Measurements from ENCODE around the gene GALK2. TPM values are rescaled to one million over a fixed set of nuclear protein-coding genes. Genes with fewer than 3 reads are reported as not detected.

Gene GALK2
- total RNA-seq, 1 experiment from 2014 or later = 13.7 TPM

- no peak overlapping the region for H4K8ac ChIP-seq (replicated peaks; ENCODE audit: insufficient read length, low read depth, low read length)
- H4K5ac ChIP-seq (ENCODE audit: insufficient read length, low read depth, low read length) = no peak overlapping the region
- H4K91ac ChIP-seq (ENCODE audit: insufficient read length, low read depth, low read length) = no peak overlapping the region
- no peak overlapping the region for H2BK15ac ChIP-seq (ENCODE audit: low read depth, low read length)
- H3K9me3 ChIP-seq (ENCODE audit: control insufficient read depth, low read depth, low read length) = no peaks in the 10 kb centered on the region
- H3T11ph ChIP-seq (ENCODE audit: low read length) = no peak overlapping the region
- no peak overlapping the region for H2AK5ac ChIP-seq (ENCODE audit: insufficient read length, low read length)
- no peak overlapping the region for H2BK120ac ChIP-seq (ENCODE audit: low read depth, low read length, poor library complexity, severe bottlenecking)
- H2BK12ac ChIP-seq (ENCODE audit: insufficient read length, low read depth, low read length) = no peak overlapping the region
- no peak for TF ChIP-seq CTCF (conservative IDR thresholded peaks at IDR 0.05)
- no peak for DNase-seq
- no peak overlapping the region for H3K56ac ChIP-seq (ENCODE audit: insufficient read length, low read depth, low read length)
- H3K79me2 ChIP-seq (ENCODE audit: insufficient read depth, low read length) = no peaks in the 10 kb centered on the region
- H3K14ac ChIP-seq (ENCODE audit: insufficient read depth, low read length) = no peak overlapping the region
- H3K9ac ChIP-seq (ENCODE audit: extremely low read depth, insufficient read length, low read length) = no peak overlapping the region
- H3K79me1 ChIP-seq (ENCODE audit: insufficient read depth, low read depth, low read length, poor library complexity, severe bottlenecking) = no peaks in the 10 kb centered on the region
- no peak overlapping the region for H3K27ac ChIP-seq (ENCODE audit: insufficient read length, low read depth, low read length)
- H3K27me3 Mint-ChIP-seq (ENCODE audit: low read depth) = no peaks in the 10 kb centered on the region
- H2AFZ ChIP-seq (ENCODE audit: low read length) = no peak overlapping the region
- H3K4ac ChIP-seq (ENCODE audit: low read depth, low read length) = no peak overlapping the region
- H3K23me2 ChIP-seq (ENCODE audit: insufficient read length, low read depth, low read length, poor library complexity, severe bottlenecking) = no peaks in the 10 kb centered on the region
- H3K4me1 ChIP-seq (ENCODE audit: insufficient read depth, low read length) = no peaks in the 10 kb centered on the region
- H2BK20ac ChIP-seq (ENCODE audit: low read depth, low read length, poor library complexity, severe bottlenecking) = no peak overlapping the region
- no peaks in the 10 kb centered on the region for H3K4me1 Mint-ChIP-seq
- H3K27me3 ChIP-seq (ENCODE audit: insufficient read depth, low read length) = no peaks in the 10 kb centered on the region
- no peak overlapping the region for H3K23ac ChIP-seq (ENCODE audit: insufficient read length, low read depth, low read length)
- H3K4me3 Mint-ChIP-seq = no peak overlapping the region
- no peak overlapping the region for H2BK5ac ChIP-seq (ENCODE audit: insufficient read length, low read length)
- no peaks in the 10 kb centered on the region for H3K9me3 Mint-ChIP-seq
- H3K27ac Mint-ChIP-seq = no peak overlapping the region
- H4K20me1 ChIP-seq (ENCODE audit: control insufficient read depth, insufficient read depth, insufficient read length) = no peaks in the 10 kb centered on the region
- no peak overlapping the region for H3K4me2 ChIP-seq (ENCODE audit: insufficient read depth, insufficient read length, low read length)
- no peak overlapping the region for H3K18ac ChIP-seq (ENCODE audit: insufficient read length, low read depth, low read length)
- peaks cover 22 to 60% (median 58%) of the 10 kb centered on the region in 3 experiments; a peak in 6 of 7 replicates for H3K36me3 Mint-ChIP-seq (ENCODE audit: insufficient read depth in 1 of 3, low read depth in 3 of 3)
- no CpG with 5 or more reads among the region's 3 CpGs for WGBS (ENCODE audit: extremely low coverage, insufficient read length, low lambda C conversion rate)
These were observed 34.1 kb upstream of the GALK2 start for GRCh38 chr15:49135911-49136310.
